K562 (cell line): Measurements from ENCODE around the gene EHBP1. TPM values are rescaled to one million over a fixed set of nuclear protein-coding genes. Genes with fewer than 3 reads are reported as not detected.

Source experiments
- ATF2 ChIP-seq: sonication (generic); formaldehyde crosslinking; IDR thresholded peaks from 2 replicates; pipeline ENCODE4 v1.8.1; 2022; ENCODE audit warnings: missing genetic modification reagents
- ATF7 ChIP-seq: fragments of 450-650 bp; IDR thresholded peaks from 2 replicates; pipeline ENCODE4 v1.7.1; 2014; ENCODE audit warnings: mild to moderate bottlenecking, moderate library complexity
- E2F3 ChIP-seq: fragments of 250-450 bp; sonication (Bioruptor Pico); IDR thresholded peaks from 2 replicates; pipeline ENCODE4 v1.4.0; 2020; ENCODE audit warnings: mild to moderate bottlenecking
- E2F8 ChIP-seq: fragments of 450-650 bp; IDR thresholded peaks from 2 replicates; pipeline ENCODE4 v1.7.1; 2018; ENCODE audit warnings: mild to moderate bottlenecking, low read depth; ENCODE audit not compliant: partially characterized antibody
- EP400 ChIP-seq: fragments of 450-650 bp; IDR thresholded peaks from 2 replicates; pipeline ENCODE4 v1.6.1; 2017; ENCODE audit warnings: antibody characterized with exemption, mild to moderate bottlenecking, moderate library complexity
- EWSR1 ChIP-seq: fragments of 450-650 bp; IDR thresholded peaks from 2 replicates; pipeline ENCODE4 v1.6.1; 2018; ENCODE audit warnings: borderline replicate concordance, mild to moderate bottlenecking, low read depth, moderate library complexity; ENCODE audit not compliant: partially characterized antibody
- HMBOX1 ChIP-seq: sonication (generic); IDR thresholded peaks from 2 replicates; pipeline ENCODE4 v1.6.1; 2016
- NFIX ChIP-seq: fragments of 250-450 bp; sonication (Bioruptor Pico); IDR thresholded peaks from 2 replicates; pipeline ENCODE4 v1.4.0; 2020; ENCODE audit warnings: low read depth, mild to moderate bottlenecking, moderate library complexity
- NR2F6 ChIP-seq: fragments of 450-650 bp; formaldehyde crosslinking; IDR thresholded peaks from 2 replicates; pipeline ENCODE4 v1.4.0; 2020; ENCODE audit warnings: mild to moderate bottlenecking
- RBM25 ChIP-seq: fragments of 200-400 bp; formaldehyde crosslinking; IDR thresholded peaks from 2 replicates; pipeline ENCODE4 v1.6.1; 2018; ENCODE audit warnings: low read length, low read depth, moderate library complexity; ENCODE audit not compliant: severe bottlenecking
- RNF219 ChIP-seq: fragments of 250-450 bp; sonication (Bioruptor Pico); IDR thresholded peaks from 2 replicates; pipeline ENCODE4 v1.5.0; 2022; ENCODE audit warnings: mild to moderate bottlenecking
- SIN3A ChIP-seq, 2 experiments: fragments of 150-350 bp in 1 of 2; IDR thresholded peaks; 2 replicates each; pipeline ENCODE4 v1.6.1; 2011 to 2016; ENCODE audit warnings: borderline replicate concordance in 2 of 2, low read depth in 2 of 2, low read length in 2 of 2, mild to moderate bottlenecking in 2 of 2, moderate library complexity in 2 of 2; ENCODE audit not compliant: control insufficient read depth in 1 of 2
- SIRT6 ChIP-seq: IDR thresholded peaks from one replicate; pipeline ENCODE4 v1.6.1; 2012; ENCODE audit warnings: low read depth, mild to moderate bottlenecking, control low read depth, inconsistent platforms, low read length, moderate library complexity
- SMARCB1 ChIP-seq: IDR thresholded peaks from 2 replicates; pipeline ENCODE4 v1.6.1; 2011; ENCODE audit warnings: improper control_type of control experiment, low read depth; ENCODE audit not compliant: insufficient read length
- TCF3 ChIP-seq: sonication (generic); formaldehyde crosslinking; IDR thresholded peaks from 2 replicates; pipeline ENCODE4 v1.4.0; 2020; ENCODE audit warnings: mild to moderate bottlenecking, missing genetic modification reagents
- TEAD4 ChIP-seq, 2 experiments: sonication (generic) in 1 of 2; formaldehyde crosslinking in 1 of 2; IDR thresholded peaks; 2 replicates each; pipeline versions ENCODE4 v1.6.1 to v1.8.0; 2012 to 2022; ENCODE audit warnings: borderline replicate concordance in 1 of 2, inconsistent platforms in 1 of 2, low read length in 1 of 2, mild to moderate bottlenecking in 1 of 2, missing genetic modification reagents in 1 of 2
- THRB ChIP-seq: fragments of 450-650 bp; formaldehyde crosslinking; conservative IDR thresholded peaks from 2 replicates; pipeline ENCODE4 v1.4.0; 2022; ENCODE audit warnings: mild to moderate bottlenecking, missing genetic modification characterization
- ZFP36 ChIP-seq: fragments of 150-350 bp; IDR thresholded peaks from 2 replicates; pipeline ENCODE4 v1.6.1; 2018; ENCODE audit warnings: low read length, low read depth; ENCODE audit not compliant: partially characterized antibody
- ZNF324 ChIP-seq: fragments of 250-450 bp; sonication (Bioruptor Pico); IDR thresholded peaks from 2 replicates; pipeline ENCODE4 v1.4.0; 2020; ENCODE audit warnings: mild to moderate bottlenecking
- ZNF79 ChIP-seq: fragments of 250-450 bp; sonication (Bioruptor Pico); IDR thresholded peaks from 2 replicates; pipeline ENCODE4 v1.4.0; 2020; ENCODE audit warnings: low read depth, mild to moderate bottlenecking, moderate library complexity
- polyA plus RNA-seq, 8 experiments: library from polyadenylated mRNA; depleted of rRNA in 4 of 8; stranded (reverse) in 5 of 8; unstranded in 3 of 8; fragments of >200 nt; fragmentation: Nextera tagmentation in 2 of 8; fragmentation: Illumina TruSeq in 1 of 8; extraction: Ambion mirVana in 2 of 8; extraction: Trizol in 1 of 8; gene quantifications; 2 replicates each; pipeline versions ENCODE4 v1.2.1 to v1.2.3, GENCODE V29; 2011 to 2014; ENCODE audit warnings: inconsistent platforms in 1 of 8, missing spikeins in 1 of 8
- total RNA-seq, 7 experiments: library from RNA; depleted of rRNA in 6 of 7; stranded (reverse); fragments of >200 nt in 6 of 7; fragmentation: Illumina TruSeq in 2 of 7; extraction: Trizol in 2 of 7; gene quantifications; 2 replicates each; pipeline versions ENCODE4 v1.2.1 to v1.2.3, GENCODE V29; 2011 to 2021; ENCODE audit warnings: low replicate concordance in 1 of 7

The EHBP1 gene
- total and polyA plus RNA-seq, 9 of the 15 experiments (the other 6 are each of a cell fraction or from before 2014, with no cell fraction given): 8.9 to 26.6 (median 19.3) TPM

GRCh38 chr2:63041592-63041991 is 336.1 kb downstream of the EHBP1 start (continued):
- TF ChIP-seq THRB (CRISPR knock-in tag): no peak
- no peak for TF ChIP-seq ZNF79 (CRISPR knock-in tag)
- no peak for TF ChIP-seq ATF2
- TF ChIP-seq TEAD4 (IDR thresholded peaks at IDR 0.05; ENCODE audit: low read length): no peak
- no peak for TF ChIP-seq TEAD4 (CRISPR knock-in tag; IDR thresholded peaks at IDR 0.05; ENCODE audit: borderline replicate concordance)
- TF ChIP-seq ZFP36: no peak
- no peak for TF ChIP-seq RNF219
- no peak for TF ChIP-seq SIN3A (IDR thresholded peaks at IDR 0.05; ENCODE audit: borderline replicate concordance in 2 of 2, control insufficient read depth in 1 of 2, low read depth in 2 of 2, low read length in 2 of 2)
- no peak for TF ChIP-seq EWSR1
- TF ChIP-seq TCF3 (CRISPR knock-in tag): no peak
- TF ChIP-seq EP400: peak; percentile 55
- no peak for TF ChIP-seq E2F3 (CRISPR knock-in tag)
- TF ChIP-seq ZNF324 (CRISPR knock-in tag): no peak
- no peak for TF ChIP-seq NFIX (CRISPR knock-in tag)
- no peak for TF ChIP-seq E2F8
- TF ChIP-seq RBM25: no peak
- TF ChIP-seq SMARCB1: no peak
- peak; percentile 60; the same call in 1 of the 2 replicates for TF ChIP-seq ATF7
- peak; percentile 69 for TF ChIP-seq HMBOX1
- no peak for TF ChIP-seq SIRT6
- no peak for TF ChIP-seq NR2F6 (CRISPR knock-in tag)
